ENCODE data around the gene NPPB.

The NPPB gene

GRCh38 chr1:11875094-11875493 lies 16.3 kb upstream of the NPPB start:
- Histone ChIP-seq H3K9ac (ENCODE audit: low read depth, low read length) (no peak overlapping the region), H3K9me3 (ENCODE audit: control insufficient read depth, insufficient read depth, low read length) (no peaks in the 10 kb centered on the region), H3K36me3 (ENCODE audit: insufficient read depth, low read length) (no peaks in the 10 kb centered on the region), H3K4me1 (ENCODE audit: insufficient read depth, low read length) (peaks cover 5% of the 10 kb centered on the region; the same call in 1 of the 2 replicates)

- Histone ChIP-seq H3K36me3 (ENCODE audit: insufficient read depth, low read length) (no peaks in the 10 kb centered on the region), H3K4me1 (ENCODE audit: insufficient read depth, low read length) (peaks cover 5% of the 10 kb centered on the region; the same call in 1 of the 2 replicates), H3K9ac (ENCODE audit: low read depth, low read length) (no peak overlapping the region), H3K9me3 (ENCODE audit: control insufficient read depth, insufficient read depth, low read length) (no peaks in the 10 kb centered on the region)
Observed at GRCh38 chr1:11874624-11875023, 15.9 kb upstream of the NPPB start.

DNA sequence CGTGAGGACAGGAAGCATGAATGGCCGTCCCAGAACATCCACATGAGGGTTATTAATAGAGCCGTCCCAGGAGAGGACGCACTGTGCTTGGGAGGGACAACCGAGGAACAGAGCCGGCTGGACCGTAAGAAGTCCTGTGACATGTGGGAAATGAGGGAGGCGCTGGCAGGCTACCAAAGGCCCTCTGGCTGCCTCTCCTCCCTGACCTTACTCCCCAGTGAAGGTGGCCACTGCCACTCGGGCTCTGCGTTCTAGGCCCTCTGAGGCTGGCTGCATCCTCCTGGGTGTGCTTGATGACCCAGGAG lies 15.5 kb upstream of the NPPB start:
- Histone ChIP-seq H3K9me3 (ENCODE audit: control insufficient read depth, insufficient read depth, low read length) (no peaks in the 10 kb centered on the region), H3K9ac (ENCODE audit: low read depth, low read length) (no peak overlapping the region)

GRCh38 chr1:11873395-11874257 lies 14.9 kb upstream of the NPPB start:
- H3K9me3 ChIP-seq (ENCODE audit: control insufficient read depth, insufficient read depth, low read length), result no peaks in the 10 kb centered on the region

More for the DNA sequence above, 15.5 kb upstream of the NPPB start:
- H3K4me1 ChIP-seq (ENCODE audit: insufficient read depth, low read length), result peaks cover 5% of the 10 kb centered on the region; the same call in 1 of the 2 replicates
- no peaks in the 10 kb centered on the region for H3K36me3 ChIP-seq (ENCODE audit: insufficient read depth, low read length)

GRCh38 chr1:11872545-11872944 lies 13.8 kb upstream of the NPPB start:
- Histone ChIP-seq H3K36me3 (ENCODE audit: insufficient read depth, low read length) (no peaks in the 10 kb centered on the region), H3K4me1 (ENCODE audit: insufficient read depth, low read length) (peaks cover 5% of the 10 kb centered on the region; the same call in 1 of the 2 replicates), H3K9me3 (ENCODE audit: control insufficient read depth, insufficient read depth, low read length) (no peaks in the 10 kb centered on the region), H3K9ac (ENCODE audit: low read depth, low read length) (no peak overlapping the region)

More at GRCh38 chr1:11873395-11874257, 14.9 kb upstream of the NPPB start:
- no peaks in the 10 kb centered on the region for H3K36me3 ChIP-seq (ENCODE audit: insufficient read depth, low read length)
- peaks cover 5% of the 10 kb centered on the region; the same call in 1 of the 2 replicates for H3K4me1 ChIP-seq (ENCODE audit: insufficient read depth, low read length)
- no peak overlapping the region for H3K9ac ChIP-seq (ENCODE audit: low read depth, low read length)

DNA sequence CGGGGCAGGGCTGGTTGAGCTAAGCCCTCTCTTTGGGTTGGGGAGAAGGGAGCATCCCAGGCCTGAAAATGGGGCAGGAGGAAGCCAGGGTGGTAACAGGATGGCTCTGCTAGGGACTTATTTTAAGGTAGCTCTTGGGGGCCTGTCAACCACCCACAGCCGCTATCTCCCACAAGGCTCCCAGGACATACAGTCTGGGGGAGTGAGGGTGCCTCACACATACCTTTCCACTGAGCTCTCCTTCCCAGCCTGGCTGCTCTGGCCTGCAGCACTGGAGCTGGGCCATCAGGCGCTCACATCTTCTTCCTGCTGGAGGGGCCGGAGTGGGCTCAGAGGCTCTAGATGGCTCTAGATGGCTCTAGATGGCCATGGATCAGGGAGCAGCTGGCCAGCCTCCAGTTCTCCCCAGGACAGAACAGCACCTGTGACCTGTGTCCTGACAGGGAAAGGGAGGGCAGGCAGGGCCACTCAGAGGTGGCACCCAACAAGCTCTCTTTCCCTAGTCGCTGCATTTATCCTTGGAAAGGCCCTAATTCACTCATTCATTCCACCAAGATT lies 11.0 kb upstream of the NPPB start:
- no peaks in the 10 kb centered on the region for H3K36me3 ChIP-seq (ENCODE audit: insufficient read depth, low read length)
- H3K9ac ChIP-seq (ENCODE audit: low read depth, low read length), result no peak overlapping the region
- peaks cover 5% of the 10 kb centered on the region; the same call in 1 of the 2 replicates for H3K4me1 ChIP-seq (ENCODE audit: insufficient read depth, low read length)
- no peaks in the 10 kb centered on the region for H3K9me3 ChIP-seq (ENCODE audit: control insufficient read depth, insufficient read depth, low read length)

DNA sequence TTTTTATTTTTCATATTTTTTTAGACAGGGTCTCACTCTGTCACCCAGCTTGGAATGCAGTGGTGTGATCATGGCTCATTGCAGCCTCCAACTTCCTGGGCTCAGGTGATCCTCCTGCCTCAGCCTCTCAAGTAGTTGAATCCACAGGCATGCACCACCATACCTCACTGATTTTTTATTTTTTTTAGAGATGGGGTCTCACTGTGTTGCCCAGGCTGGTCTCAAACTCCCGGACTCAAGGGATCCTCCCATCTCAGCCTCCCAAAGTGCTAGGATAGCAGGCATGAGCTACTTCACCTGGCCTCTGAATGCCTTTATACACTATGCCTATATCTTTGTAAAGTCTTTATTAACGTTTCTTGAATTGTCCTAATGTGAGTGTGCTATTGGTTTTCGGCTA lies 10.4 kb upstream of the NPPB start:
- Histone ChIP-seq H3K36me3 (ENCODE audit: insufficient read depth, low read length) (no peaks in the 10 kb centered on the region), H3K9ac (ENCODE audit: low read depth, low read length) (no peak overlapping the region), H3K4me1 (ENCODE audit: insufficient read depth, low read length) (0 out of 2 replicates have a peak, but pooled peaks cover 5% of the 10 kb centered on the region), H3K9me3 (ENCODE audit: control insufficient read depth, insufficient read depth, low read length) (no peaks in the 10 kb centered on the region)

GRCh38 chr1:11868331-11868980 lies 9.7 kb upstream of the NPPB start:
- H3K9ac ChIP-seq (ENCODE audit: low read depth, low read length), result no peak overlapping the region
- H3K9me3 ChIP-seq (ENCODE audit: control insufficient read depth, insufficient read depth, low read length), result no peaks in the 10 kb centered on the region
- no peaks in the 10 kb centered on the region for H3K36me3 ChIP-seq (ENCODE audit: insufficient read depth, low read length)
- 0 out of 2 replicates have a peak, but pooled peaks cover 2% of the 10 kb centered on the region for H3K4me1 ChIP-seq (ENCODE audit: insufficient read depth, low read length)

DNA sequence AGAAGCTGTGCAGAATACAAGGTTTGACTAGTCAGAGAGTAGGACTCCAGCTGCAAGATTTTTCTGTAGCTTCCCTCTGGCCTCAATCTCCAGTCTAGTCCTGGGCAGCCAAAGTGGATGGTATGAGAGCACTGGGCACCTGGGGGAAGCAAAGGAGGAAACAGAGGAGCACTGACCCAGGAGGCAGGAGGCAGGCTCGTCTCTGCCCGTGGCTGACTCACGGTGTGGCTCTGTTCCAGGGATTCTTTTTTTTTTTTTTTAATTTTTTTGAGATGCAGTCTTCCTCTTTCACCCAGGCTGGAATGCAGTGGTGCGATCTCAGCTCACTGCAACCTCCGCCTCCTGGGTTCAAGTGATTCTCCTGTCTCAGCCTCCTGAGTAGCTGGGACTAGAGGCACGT lies 4.1 kb upstream of the NPPB start:
- H3K36me3 ChIP-seq (ENCODE audit: insufficient read depth, low read length), result no peaks in the 10 kb centered on the region
- H3K9me3 ChIP-seq (ENCODE audit: control insufficient read depth, insufficient read depth, low read length), result no peaks in the 10 kb centered on the region
- no peaks in the 10 kb centered on the region for H3K4me1 ChIP-seq (ENCODE audit: insufficient read depth, low read length)
- H3K9ac ChIP-seq (ENCODE audit: low read depth, low read length), result no peak overlapping the region

DNA sequence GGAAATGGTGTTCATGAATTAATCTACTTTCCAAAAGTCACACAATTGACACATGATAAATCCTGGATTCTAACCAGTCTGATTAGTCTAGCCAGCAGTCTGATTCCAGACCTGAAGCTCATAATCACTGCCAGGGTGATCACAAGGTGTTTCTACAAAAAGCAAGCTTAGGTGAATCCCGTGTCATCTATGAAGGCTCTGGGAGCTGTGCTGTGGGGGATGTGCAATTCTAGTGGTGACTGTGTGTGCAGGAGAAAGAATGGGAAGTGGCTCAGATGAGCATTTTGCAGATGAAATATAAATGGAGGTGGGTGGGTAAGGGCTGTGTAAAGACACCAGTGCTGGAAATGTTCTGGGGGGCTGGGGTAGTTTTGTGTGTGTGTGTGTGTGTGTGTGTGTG lies 1.8 kb upstream of the NPPB start:
- no peaks in the 10 kb centered on the region for H3K9me3 ChIP-seq (ENCODE audit: control insufficient read depth, insufficient read depth, low read length)
- no peaks in the 10 kb centered on the region for H3K36me3 ChIP-seq (ENCODE audit: insufficient read depth, low read length)
- H3K9ac ChIP-seq (ENCODE audit: low read depth, low read length), result no peak overlapping the region
- no peaks in the 10 kb centered on the region for H3K4me1 ChIP-seq (ENCODE audit: insufficient read depth, low read length)

- no peaks in the 10 kb centered on the region for H3K36me3 ChIP-seq (ENCODE audit: insufficient read depth, low read length)
- H3K9ac ChIP-seq (ENCODE audit: low read depth, low read length), result no peak overlapping the region
- no peaks in the 10 kb centered on the region for H3K4me1 ChIP-seq (ENCODE audit: insufficient read depth, low read length)
- H3K9me3 ChIP-seq (ENCODE audit: control insufficient read depth, insufficient read depth, low read length), result no peaks in the 10 kb centered on the region
Observed at GRCh38 chr1:11860083-11860482, 1.3 kb upstream of the NPPB start.

DNA sequence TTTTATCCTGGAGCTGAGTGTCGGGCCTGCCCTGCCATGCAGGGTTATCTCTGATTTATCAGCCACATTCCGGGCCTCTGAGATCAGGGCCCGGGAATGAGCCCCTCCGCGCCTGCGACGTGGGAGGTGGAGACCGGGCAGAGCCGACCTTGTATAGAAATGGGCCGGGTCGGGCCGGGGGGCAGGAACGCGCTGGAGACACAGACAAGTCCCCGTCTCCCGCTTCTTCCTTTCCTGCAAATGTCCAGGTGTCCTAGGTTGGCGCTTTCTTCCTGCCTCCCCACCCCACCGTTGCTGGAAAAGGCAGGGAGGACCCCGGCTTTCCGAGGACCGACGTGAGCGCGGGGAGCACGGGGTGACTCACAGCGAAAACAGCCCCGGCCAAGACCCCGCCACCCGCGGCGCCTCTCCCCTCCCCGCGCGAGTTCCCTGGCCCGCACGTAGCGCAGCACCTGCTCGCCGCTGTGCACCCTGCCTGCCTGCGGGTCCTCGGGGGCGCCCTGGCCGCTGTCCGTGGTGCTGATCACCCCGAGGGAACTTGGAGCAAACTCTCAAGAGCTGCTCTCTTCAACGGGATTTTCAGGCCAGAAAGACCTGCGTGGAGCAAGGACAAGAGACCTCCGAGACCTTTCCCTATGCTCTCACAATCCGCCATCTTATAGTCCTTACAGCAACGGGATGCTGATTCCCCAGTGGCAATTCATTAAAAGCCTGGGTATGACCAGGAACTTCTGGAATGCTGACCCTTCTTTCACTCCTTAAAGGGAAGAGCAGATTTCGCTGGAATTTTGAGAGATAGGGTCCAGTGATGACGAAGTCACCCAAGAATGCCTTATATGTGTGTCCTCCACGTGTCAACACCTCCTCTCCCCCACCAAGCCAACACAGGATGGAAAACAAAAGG lies 475 bp upstream of the NPPB start:
- no peaks in the 10 kb centered on the region for H3K36me3 ChIP-seq (ENCODE audit: insufficient read depth, low read length)
- H3K4me1 ChIP-seq (ENCODE audit: insufficient read depth, low read length), result no peaks in the 10 kb centered on the region
- peak overlapping the region; percentile 19; the same call in 1 of the 2 replicates for H3K9ac ChIP-seq (ENCODE audit: low read depth, low read length)
- H3K9me3 ChIP-seq (ENCODE audit: control insufficient read depth, insufficient read depth, low read length), result no peaks in the 10 kb centered on the region

- Histone ChIP-seq H3K9ac (ENCODE audit: low read depth, low read length) (0 out of 2 replicates have a peak overlapping the region, but pooled peaks have one; percentile 2), H3K4me1 (ENCODE audit: insufficient read depth, low read length) (no peaks in the 10 kb centered on the region), H3K9me3 (ENCODE audit: control insufficient read depth, insufficient read depth, low read length) (no peaks in the 10 kb centered on the region), H3K36me3 (ENCODE audit: insufficient read depth, low read length) (no peaks in the 10 kb centered on the region)
Observed at GRCh38 chr1:11858158-11858557, 587 bp downstream of the NPPB start.

All from ES-I3 (cell line).